Common myeloid progenitor, CD34-positive (primary cell): ENCODE results near the gene KITLG.

Experiments
- CTCF ChIA-PET: fragments of 350-600 bp; sonication (Branson Sonifier 250); formaldehyde crosslinking; loops from one replicate; lab custom pipeline; 2021; ENCODE audit warnings: antibody characterized with exemption; lab: Charles Lee
- POLR2A ChIA-PET: fragments of 350-600 bp; sonication (Branson Sonifier 250); formaldehyde crosslinking; loops from one replicate; lab custom pipeline; 2021; ENCODE audit warnings: antibody characterized with exemption; lab: Charles Lee
- DNase-seq, 3 donors: peaks; one replicate each; pipeline versions ENCODE4 v3.0.0 to v3.0.0-alpha.2; 2013
- H3K27ac ChIP-seq, 2 experiments: 1 replicate in 1 of 2; 2 replicates in 1 of 2; pipeline ENCODE4 v1.7.0; 2013; ENCODE audit warnings: inconsistent platforms in 2 of 2, low read length in 2 of 2, mild to moderate bottlenecking in 2 of 2, low read depth in 1 of 2, moderate library complexity in 1 of 2; ENCODE audit not compliant: severe bottlenecking in 2 of 2, insufficient read depth in 1 of 2, poor library complexity in 1 of 2
- H3K27me3 ChIP-seq, 5 experiments: replicated peaks in 2 of 5; 1 replicate in 3 of 5; 2 replicates in 2 of 5; pipeline versions ENCODE4 v1.6.1 to v1.7.0; 2013; ENCODE audit warnings: low read length in 4 of 5, mild to moderate bottlenecking in 2 of 5, moderate library complexity in 2 of 5, inconsistent platforms in 1 of 5; ENCODE audit not compliant: insufficient read depth in 5 of 5, control insufficient read depth in 4 of 5
- H3K36me3 ChIP-seq, 4 experiments: 1 replicate in 2 of 4; 2 replicates in 2 of 4; pipeline versions ENCODE4 v1.6.1 to v1.7.0; 2013; ENCODE audit warnings: low read length in 3 of 4, control low read depth in 1 of 4, mild to moderate bottlenecking in 1 of 4; ENCODE audit not compliant: control insufficient read depth in 4 of 4, insufficient read depth in 4 of 4
- H3K4me1 ChIP-seq, 4 experiments: 1 replicate in 3 of 4; 2 replicates in 1 of 4; pipeline versions ENCODE4 v1.6.1 to v1.7.1; 2013; ENCODE audit warnings: low read length in 3 of 4, mild to moderate bottlenecking in 3 of 4, control low read depth in 1 of 4, inconsistent platforms in 1 of 4, moderate library complexity in 1 of 4; ENCODE audit not compliant: control insufficient read depth in 4 of 4, insufficient read depth in 4 of 4; ENCODE audit errors: control extremely low read depth in 1 of 4
- H3K4me3 ChIP-seq, 7 experiments: 1 replicate in 4 of 7; 2 replicates in 3 of 7; pipeline versions ENCODE4 v1.5.1 to v1.7.0; 2013; ENCODE audit warnings: mild to moderate bottlenecking in 7 of 7, low read length in 6 of 7, moderate library complexity in 6 of 7, inconsistent platforms in 2 of 7, low read depth in 2 of 7, control low read depth in 1 of 7; ENCODE audit not compliant: insufficient read depth in 4 of 7, control insufficient read depth in 1 of 7; ENCODE audit errors: extremely low read depth in 1 of 7
- H3K9me3 ChIP-seq, 5 experiments: 1 replicate in 4 of 5; 2 replicates in 1 of 5; pipeline versions ENCODE4 v1.6.1 to v1.7.1; 2013; ENCODE audit warnings: low read length in 4 of 5, mild to moderate bottlenecking in 2 of 5, inconsistent platforms in 1 of 5, low read depth in 1 of 5, moderate library complexity in 1 of 5; ENCODE audit not compliant: control insufficient read depth in 4 of 5, insufficient read depth in 2 of 5; ENCODE audit errors: control extremely low read depth in 1 of 5
- WGBS: methylation state at CpG from one replicate; pipeline ENCODE4 v1.1.5; 2013; ENCODE audit not compliant: insufficient coverage; 5-methylcytosine and 5-hydroxymethylcytosine counted together

The KITLG gene

DNA sequence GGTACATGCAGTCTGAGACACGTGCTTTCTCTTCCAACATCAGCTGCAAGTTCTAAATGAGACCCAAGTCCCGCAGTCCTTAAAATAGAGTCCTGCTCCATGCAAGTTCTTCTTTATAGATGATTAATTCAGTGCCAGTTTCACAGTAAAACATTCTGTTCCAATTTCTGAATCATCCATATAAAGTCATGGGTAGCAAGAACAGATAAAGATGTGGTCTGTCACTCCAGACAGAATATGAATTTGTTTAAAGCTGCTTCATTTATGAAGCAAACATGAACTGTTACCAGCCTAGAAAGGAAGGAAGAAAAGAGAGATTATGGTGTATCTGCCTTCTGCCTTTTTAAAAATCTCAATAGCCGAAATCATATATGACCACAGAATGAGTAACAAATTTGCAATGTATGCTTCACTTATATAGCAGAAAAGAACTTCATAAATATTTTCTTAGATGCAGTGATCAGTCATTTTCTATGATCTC is 83.3 kb downstream of the KITLG start:
- no peaks in the 10 kb centered on the region for H3K4me1 ChIP-seq
- WGBS: 100% methylated on average over 2 of the region's 3 CpGs
- no peak overlapping the region for H3K27ac ChIP-seq
- no peaks in the 10 kb centered on the region for H3K36me3 ChIP-seq
- CTCF ChIA-PET: no interaction called here
- POLR2A ChIA-PET: no interaction called here
- no peak for DNase-seq
- no peaks in the 10 kb centered on the region for H3K27me3 ChIP-seq
- no peak overlapping the region for H3K4me3 ChIP-seq
- no peaks in the 10 kb centered on the region for H3K9me3 ChIP-seq

DNA sequence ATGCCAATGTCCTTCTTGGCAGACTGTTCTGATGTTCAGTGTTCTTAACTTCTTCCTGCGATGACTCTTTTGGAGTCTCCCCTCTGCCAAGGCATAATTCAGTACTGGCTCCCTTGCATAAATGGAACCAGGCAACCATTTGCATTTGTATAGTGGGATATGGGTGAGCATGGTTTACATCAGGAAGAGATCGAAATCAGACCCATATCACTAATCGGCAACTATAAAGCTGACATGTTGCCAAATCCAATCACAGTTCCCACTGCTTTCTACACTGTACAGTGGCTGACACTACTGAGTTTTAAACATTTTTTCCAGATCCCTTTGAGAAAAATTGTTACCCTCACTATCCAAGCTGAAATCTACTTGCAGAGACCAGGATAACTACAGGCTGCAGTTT is 83.8 kb downstream of the KITLG start:
- H3K27ac ChIP-seq: no peak overlapping the region

DNA sequence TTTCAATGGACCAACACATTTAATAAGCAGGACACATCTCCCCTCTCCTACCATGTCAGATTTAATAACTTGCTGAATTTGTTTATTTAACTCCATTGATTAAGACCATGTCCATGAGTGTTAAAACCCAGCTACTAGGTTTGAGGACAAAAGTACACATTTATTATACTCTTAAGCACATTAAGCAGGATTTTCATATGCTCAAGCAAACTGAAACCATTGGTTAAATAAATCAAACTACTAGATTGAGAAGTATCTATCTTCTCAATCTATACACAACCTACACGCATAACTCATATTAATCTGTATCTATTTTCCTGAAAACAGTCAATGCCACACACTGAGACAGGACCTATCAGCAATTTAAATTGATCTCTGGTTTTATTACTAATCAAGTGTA is 85.2 kb downstream of the KITLG start:
- ChIA-PET POLR2A (no interaction called here), CTCF (no interaction called here)
- H3K27ac ChIP-seq: no peak overlapping the region
- no peaks in the 10 kb centered on the region for H3K4me1 ChIP-seq
- no peak overlapping the region for H3K4me3 ChIP-seq
- WGBS: no CpG with 5 or more reads among the region's 1 CpG
- DNase-seq: no peak
- H3K9me3 ChIP-seq: no peaks in the 10 kb centered on the region
- H3K27me3 ChIP-seq: no peaks in the 10 kb centered on the region
- H3K36me3 ChIP-seq: no peaks in the 10 kb centered on the region

More for the DNA sequence above, 83.8 kb downstream of the KITLG start:
- Histone ChIP-seq H3K9me3 (no peaks in the 10 kb centered on the region), H3K4me1 (no peaks in the 10 kb centered on the region), H3K36me3 (no peaks in the 10 kb centered on the region), H3K27me3 (no peaks in the 10 kb centered on the region), H3K4me3 (no peak overlapping the region)
- no peak for DNase-seq
- 100% methylated on average over 1 of the region's 3 CpGs for WGBS
- CTCF ChIA-PET: no interaction called here
- POLR2A ChIA-PET: no interaction called here

DNA sequence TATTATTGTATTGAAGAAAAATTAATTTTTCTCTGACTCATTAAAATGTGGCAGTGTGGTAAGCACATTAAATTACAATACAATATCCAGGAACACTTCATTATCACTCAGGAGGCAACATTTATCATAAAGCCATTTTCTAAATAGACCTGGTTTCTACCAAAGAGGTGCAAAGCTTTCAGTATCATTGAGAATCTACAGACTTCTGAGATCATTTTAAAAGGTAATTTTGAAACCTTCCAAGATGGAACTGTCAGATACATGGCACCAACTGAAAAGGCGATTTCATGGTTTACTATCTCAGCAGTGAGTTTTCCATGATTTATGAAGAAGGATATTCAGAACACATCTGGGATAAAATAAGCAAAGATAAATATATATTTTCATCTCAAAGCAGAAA is 85.8 kb downstream of the KITLG start:
- WGBS: no CpG with 5 or more reads among the region's 1 CpG
- no peaks in the 10 kb centered on the region for H3K4me1 ChIP-seq
- no peaks in the 10 kb centered on the region for H3K9me3 ChIP-seq
- ChIA-PET POLR2A (no interaction called here), CTCF (no interaction called here)
- no peak for DNase-seq
- H3K36me3 ChIP-seq: no peaks in the 10 kb centered on the region
- H3K4me3 ChIP-seq: no peak overlapping the region
- H3K27ac ChIP-seq: no peak overlapping the region
- H3K27me3 ChIP-seq: no peaks in the 10 kb centered on the region

DNA sequence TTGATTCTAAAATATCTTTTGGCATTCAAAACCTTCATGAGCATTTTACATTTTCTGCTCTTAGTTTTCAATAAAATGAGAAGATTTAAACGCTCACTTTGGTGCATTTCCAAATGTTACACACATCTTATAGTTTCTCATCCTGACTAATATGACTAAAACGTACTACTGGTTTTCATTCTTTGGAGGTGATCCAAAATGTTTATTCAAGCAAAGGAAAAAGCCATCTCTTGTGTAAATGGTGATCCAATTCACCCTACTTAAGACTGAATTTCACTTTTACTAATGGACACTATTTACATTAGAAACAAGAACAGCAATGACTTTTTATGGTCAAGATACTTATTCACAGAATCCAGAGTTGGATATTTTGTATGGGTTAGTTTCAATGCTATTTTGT is 86.6 kb downstream of the KITLG start:
- Histone ChIP-seq H3K4me3 (no peak overlapping the region), H3K27me3 (no peaks in the 10 kb centered on the region), H3K36me3 (no peaks in the 10 kb centered on the region), H3K27ac (no peak overlapping the region), H3K4me1 (no peaks in the 10 kb centered on the region), H3K9me3 (no peaks in the 10 kb centered on the region)
- DNase-seq: no peak
- ChIA-PET POLR2A (no interaction called here), CTCF (no interaction called here)
- WGBS: no CpG with 5 or more reads among the region's 2 CpGs

DNA sequence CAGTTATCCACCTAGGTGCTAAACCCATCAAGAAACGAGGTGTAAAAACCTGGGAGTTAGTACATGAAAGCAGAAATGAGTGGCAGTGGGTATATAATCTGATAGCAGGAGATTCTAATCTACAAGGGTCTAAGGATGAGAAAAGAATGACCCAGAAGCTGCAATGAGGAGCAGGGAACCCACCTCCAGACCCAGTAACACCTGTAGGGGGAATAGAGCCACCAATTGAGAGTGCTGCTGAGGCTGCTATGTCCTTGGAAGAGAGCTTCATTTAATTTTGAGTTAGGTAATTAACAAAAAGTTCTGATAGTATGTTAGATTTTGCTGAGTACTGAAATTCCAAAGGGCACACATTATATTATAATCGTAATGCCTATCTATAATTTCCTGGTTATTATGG is 89.8 kb downstream of the KITLG start:
- Histone ChIP-seq H3K4me1 (no peaks in the 10 kb centered on the region), H3K4me3 (no peak overlapping the region), H3K27ac (no peak overlapping the region), H3K36me3 (no peaks in the 10 kb centered on the region), H3K27me3 (no peaks in the 10 kb centered on the region), H3K9me3 (no peaks in the 10 kb centered on the region)
- ChIA-PET POLR2A (no interaction called here), CTCF (no interaction called here)
- 100% methylated on average over 2 of the region's 2 CpGs for WGBS
- no peak for DNase-seq

DNA sequence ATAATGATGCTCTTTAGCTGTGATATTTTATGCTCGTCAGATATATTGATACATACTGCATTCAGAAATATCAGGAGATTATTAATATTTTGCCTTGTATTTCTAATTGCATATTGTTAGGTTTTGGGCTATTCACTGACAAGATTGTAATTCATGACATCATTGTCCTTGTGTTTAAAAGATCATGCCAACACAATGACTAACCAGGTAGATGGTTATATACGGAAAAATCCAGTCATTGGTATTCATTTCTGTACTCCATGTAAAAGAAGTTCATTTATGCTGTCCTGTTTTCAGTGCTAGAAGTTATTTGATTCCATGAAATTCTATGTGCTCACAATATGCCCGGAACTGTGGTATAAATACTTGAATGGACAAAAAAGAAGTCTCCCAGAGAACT is 107.5 kb downstream of the KITLG start:
- Histone ChIP-seq H3K4me3 (no peak overlapping the region), H3K36me3 (no peaks in the 10 kb centered on the region), H3K27ac (no peak overlapping the region), H3K27me3 (no peaks in the 10 kb centered on the region), H3K9me3 (no peaks in the 10 kb centered on the region), H3K4me1 (no peaks in the 10 kb centered on the region)
- DNase-seq: no peak
- WGBS: 100% methylated on average over 1 of the region's 3 CpGs
- ChIA-PET CTCF (no interaction called here), POLR2A (no interaction called here)
